Activated T-cell treated with anti-CD3 and anti-CD28 coated beads for 4 hours (primary cell): Measurements from ENCODE around the gene PBLD.

Experiments used
- DNase-seq: peaks from one replicate; pipeline ENCODE4 v3.0.0-alpha.2; 2020

The PBLD gene

DNA sequence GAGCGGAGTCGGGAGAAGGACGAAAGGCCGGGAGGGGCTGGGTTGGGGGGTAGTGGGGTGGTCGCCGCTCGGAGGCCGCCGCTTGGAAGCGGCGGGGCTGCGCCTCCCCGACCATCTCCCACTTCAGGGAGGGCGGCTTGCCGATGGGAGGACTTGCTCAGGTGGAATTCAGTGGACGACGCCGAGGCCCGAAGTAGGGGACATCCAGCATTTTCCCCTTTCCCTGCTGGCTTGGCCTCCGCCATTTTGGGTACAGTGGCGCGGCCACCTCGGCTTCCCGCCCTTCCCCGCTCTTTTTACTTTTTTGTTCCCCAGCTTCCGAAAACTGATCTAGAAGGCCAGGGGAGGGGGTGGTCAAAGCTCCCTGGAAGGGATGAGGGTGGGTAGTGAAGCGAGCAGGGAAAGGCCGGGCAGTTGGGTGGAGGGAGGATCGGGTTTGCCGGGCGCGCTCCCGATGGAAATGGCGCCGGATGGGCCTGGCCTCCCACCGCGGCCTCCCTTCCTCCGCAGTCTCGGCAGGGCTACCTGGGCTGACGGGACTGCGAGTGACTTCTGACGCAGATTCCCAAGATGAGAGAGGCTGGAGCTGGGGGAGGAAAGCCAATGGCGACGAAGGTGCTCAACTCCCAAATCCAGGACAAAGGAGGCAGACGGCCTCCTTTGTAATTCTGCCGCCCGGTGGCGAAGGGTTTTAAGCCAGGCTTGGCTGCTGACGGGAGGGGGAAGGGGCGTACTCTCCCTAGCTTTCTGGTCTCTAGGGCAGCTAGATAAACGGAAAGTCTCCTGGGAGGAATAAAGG lies at the start of gene PBLD:
Gene PBLD (minus strand): TSS at position 670 of the 799 bp plus-strand sequence. CDS start 26,084 bp downstream, outside the sequence.
- DNase-seq: peak; percentile 32

DNA sequence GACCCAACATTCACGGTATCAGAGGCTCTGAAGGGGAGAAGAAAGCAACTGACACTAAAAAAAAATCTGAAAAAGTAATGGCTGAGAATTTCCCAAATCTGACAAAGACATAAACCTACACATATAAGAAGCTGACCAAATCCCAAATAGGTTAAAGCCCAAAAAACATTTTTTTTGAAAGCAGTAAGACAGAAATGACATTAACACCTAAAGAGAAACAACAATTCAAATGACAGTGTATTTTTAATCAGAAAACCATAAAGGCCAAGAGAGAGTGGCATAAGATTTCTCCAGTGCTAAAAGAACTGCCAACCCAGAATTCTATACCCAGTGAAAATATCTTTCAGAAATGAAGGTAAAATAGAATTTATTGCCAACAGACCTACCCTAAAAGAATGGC lies 38.9 kb upstream of the PBLD start:
- no peak for DNase-seq

- no peak for DNase-seq
These were observed 34.4 kb upstream of the PBLD start for GRCh38 chr10:68367121-68367520.

GRCh38 chr10:68366600-68366999 lies 33.9 kb upstream of the PBLD start:
- DNase-seq: no peak

DNA sequence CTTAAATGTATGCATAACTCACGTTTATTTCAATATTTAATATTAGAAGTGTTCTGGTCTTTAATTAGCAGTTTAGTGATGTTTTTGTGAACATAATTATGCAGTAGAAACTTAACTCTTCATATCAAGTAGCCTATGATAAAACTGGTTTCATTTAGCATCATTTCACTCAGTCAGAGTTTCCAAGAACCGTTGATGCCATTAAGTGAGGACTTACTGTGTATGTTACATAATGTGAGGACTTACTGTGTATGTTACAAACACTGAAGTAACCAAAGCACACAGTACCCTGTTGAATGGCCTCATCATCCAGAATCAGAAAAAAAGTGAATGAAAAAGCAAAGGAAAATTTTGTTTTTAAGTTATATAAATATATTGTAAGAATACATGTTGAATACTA lies 32.9 kb upstream of the PBLD start:
- no peak for DNase-seq

DNA sequence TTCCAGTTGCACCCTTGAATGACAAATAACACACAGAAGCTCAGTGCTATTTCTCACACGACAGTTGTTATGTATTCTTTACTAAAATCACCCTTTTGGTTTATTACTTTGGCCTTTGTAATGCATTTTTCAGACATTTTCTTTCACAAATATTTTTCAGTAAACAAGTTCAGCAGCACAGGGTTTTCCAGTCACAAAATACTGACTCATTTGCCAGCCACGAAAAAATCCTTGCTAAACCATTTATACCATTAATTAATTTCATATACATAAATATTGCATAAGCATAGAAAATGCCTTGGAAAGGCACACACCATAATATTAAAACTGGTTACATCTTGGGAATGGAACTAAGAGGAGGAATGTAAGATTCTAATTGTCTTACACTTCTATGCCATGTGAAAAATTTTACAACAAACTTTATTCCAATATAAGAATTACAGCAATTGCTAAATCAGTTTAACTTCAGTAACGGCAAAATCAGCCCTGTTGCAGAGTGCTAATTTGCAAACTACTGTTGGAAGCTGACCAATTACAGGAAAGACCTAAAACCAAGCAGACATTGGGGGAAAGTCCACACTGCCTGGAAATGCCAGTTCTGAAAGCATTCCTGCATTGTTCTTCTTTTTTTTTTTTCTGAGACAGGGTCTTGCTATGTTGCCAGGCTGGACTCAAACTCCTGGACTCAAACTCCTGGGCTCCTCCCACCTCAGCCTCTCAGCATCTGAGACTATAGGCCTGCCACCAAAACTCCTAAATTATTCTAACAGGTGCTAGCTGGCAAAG lies 31.6 kb upstream of the PBLD start:
- DNase-seq: no peak

GRCh38 chr10:68362590-68362989 lies 29.9 kb upstream of the PBLD start:
- DNase-seq: no peak

GRCh38 chr10:68359189-68359588 lies 26.5 kb upstream of the PBLD start:
- DNase-seq: no peak

DNA sequence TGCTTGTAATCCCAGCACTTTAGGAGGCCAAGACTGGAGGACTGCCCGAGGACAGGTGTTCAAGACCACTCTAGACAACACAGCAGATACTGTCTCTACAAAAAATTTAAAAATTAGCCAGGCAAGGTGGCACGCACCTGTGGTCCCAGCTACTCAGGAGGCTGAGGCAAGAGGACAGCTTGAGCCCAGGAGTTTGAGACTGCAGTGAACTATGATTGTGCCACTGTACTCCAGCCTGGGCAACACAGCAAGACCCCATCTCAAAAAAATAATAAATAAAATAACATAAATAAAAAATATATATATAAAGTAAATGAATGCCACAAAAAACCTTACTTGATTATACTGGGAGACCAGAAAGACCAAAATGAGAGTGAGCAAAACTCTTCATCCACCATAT lies 20.8 kb upstream of the PBLD start:
- no peak for DNase-seq

- DNase-seq: peak; percentile 32
These were observed 15.6 kb upstream of the PBLD start for GRCh38 chr10:68348265-68348741.

- no peak for DNase-seq
These were observed 14.0 kb upstream of the PBLD start for GRCh38 chr10:68346774-68347173.

DNA sequence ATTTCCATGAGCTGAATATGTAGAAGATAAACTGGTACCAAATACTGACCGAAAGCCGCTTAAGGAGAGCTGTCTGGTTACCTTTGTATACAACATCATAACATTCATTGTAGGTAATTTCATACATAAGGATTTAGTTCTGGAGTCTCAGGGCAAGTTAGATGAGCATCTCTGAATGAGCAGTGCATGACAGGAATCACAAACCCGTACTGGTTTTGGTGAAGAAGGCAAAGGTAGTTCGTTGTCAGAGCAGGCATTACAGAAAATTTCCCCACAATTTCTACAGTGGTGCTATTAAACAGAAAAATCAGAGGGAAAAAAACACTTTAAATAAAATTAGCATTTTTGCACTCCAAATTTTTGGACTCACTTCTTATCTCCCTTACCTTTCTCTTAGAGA lies 12.9 kb upstream of the PBLD start:
- DNase-seq: no peak

DNA sequence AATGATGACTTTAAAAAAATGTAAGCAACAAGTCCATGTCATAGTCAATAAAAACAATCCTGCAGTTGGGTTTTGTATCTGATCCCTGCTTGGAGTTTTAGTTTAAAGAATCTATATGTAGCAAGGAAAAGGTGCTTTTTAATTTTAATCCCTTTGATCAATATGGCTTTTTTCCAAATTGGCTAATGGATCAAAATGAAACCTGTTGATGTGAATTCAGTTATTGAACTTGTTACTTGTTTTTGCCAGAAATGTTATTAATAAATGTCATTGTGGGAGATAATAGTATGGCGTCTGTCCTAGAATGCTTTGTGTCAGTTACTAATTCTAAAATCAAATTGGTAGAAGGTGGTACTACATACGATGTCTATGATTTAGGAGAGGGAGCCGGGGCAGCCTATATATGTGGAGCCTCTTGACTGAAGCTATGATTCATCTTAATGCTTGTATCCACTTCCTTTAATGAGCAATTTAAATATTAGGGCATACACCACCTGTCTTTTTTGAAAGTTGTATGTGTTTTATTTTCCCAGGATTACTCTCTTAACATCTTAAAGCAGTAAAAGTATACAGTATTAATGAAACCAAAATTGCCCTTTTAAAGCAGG lies 10.3 kb upstream of the PBLD start:
- no peak for DNase-seq

- DNase-seq: no peak
These were observed 7.8 kb upstream of the PBLD start for GRCh38 chr10:68340358-68341080.

DNA sequence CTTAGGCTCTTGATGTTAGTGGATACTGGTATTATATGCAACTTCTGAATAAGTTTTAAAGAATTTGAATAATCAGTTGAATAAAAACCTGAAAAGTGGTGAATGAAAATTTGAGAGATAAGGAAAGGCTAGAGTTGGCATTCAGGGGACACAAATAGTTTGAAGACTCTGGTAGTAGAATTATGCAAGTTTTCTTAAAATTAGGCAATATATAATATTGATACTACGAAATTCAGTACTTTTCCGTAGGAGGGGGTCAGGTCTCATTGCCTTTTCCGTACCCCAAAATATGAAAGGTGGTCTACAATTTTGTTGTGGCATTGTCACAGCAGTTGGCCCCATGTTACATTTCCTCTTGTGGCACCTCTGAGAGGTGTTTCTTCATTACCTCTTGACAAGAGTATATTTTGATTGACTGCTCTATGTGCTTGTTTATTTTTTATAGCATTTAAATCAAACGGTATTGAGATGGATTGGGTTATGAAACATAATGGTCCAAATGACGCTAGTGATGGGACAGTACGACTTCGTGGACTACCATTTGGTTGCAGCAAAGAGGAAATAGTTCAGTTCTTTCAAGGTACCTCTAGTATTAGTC lies 4.1 kb upstream of the PBLD start:
- no peak for DNase-seq

- DNase-seq: no peak
These were observed 2.1 kb upstream of the PBLD start for GRCh38 chr10:68334672-68335467.

GRCh38 chr10:68333440-68334431 lies 1.0 kb upstream of the PBLD start:
- no peak for DNase-seq

- DNase-seq: no peak
These were observed 299 bp upstream of the PBLD start for GRCh38 chr10:68333058-68333395.

- DNase-seq: peak; percentile 99
These were observed 1.1 kb downstream of the PBLD start, which contains the start of gene HNRNPH3 for GRCh38 chr10:68331455-68332258. Gene HNRNPH3 (plus strand): TSS chr10:68332064. CDS start chr10:68337222, 5,158 bp downstream.
